Measurements from ENCODE around the gene LTA4H.

GRCh38 chr12:96053476-96054243, 18.3 kb upstream of the LTA4H start:
- TF ChIP-seq CTCF (IDR thresholded peaks at IDR 0.05) (no peak), POLR2A (IDR thresholded peaks at IDR 0.05) (no peak), POLR2AphosphoS5 (IDR thresholded peaks at IDR 0.05) (no peak), EP300 (IDR thresholded peaks at IDR 0.05) (no peak)

Measured in gastroesophageal sphincter (tissue), 3 donors.